ENCODE data around the gene NLRP12.
"Not testable (repeated sequence)": the region's sequence is repeated elsewhere in the genome, so short reads cannot be mapped to it uniquely, and the experiment has no call there.

DNA sequence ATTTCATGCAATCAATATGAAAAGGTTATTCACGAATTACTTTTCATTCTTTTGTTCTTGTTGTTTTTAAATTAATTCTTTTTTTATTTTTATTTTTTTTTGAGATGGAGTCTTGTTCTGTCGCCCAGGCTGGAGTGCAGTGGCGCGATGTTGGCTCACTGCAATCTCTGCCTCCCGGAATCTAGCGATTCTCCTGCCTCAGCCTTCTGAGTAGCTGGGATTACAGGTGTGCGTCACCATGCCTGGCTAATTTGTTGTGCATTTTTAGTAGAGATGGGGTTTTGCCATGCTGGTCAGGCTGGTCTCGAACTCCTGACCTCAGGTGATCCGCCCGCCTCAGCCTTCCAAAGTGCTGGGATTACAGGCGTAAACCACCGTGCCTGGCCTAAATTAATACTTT lies 16.1 kb upstream of the NLRP12 start:
- TF ChIP-seq REST (IDR thresholded peaks at IDR 0.05; ENCODE audit: insufficient replicate concordance, low read depth): not testable (repeated sequence)
- TF ChIP-seq, protein P1, sequence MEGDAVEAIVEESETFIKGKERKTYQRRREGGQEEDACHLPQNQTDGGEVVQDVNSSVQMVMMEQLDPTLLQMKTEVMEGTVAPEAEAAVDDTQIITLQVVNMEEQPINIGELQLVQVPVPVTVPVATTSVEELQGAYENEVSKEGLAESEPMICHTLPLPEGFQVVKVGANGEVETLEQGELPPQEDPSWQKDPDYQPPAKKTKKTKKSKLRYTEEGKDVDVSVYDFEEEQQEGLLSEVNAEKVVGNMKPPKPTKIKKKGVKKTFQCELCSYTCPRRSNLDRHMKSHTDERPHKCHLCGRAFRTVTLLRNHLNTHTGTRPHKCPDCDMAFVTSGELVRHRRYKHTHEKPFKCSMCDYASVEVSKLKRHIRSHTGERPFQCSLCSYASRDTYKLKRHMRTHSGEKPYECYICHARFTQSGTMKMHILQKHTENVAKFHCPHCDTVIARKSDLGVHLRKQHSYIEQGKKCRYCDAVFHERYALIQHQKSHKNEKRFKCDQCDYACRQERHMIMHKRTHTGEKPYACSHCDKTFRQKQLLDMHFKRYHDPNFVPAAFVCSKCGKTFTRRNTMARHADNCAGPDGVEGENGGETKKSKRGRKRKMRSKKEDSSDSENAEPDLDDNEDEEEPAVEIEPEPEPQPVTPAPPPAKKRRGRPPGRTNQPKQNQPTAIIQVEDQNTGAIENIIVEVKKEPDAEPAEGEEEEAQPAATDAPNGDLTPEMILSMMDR (IDR thresholded peaks at IDR 0.05; ENCODE audit: insufficient read depth, low read length): not testable (repeated sequence)

All from HL-60 (cell line).